Suprapubic skin (tissue), 3 donors: Measurements from ENCODE around the gene ST3GAL3.

Source experiments
- POLR2A ChIP-seq, 2 donors: fragments of 450-650 bp; IDR thresholded peaks; one replicate each; pipeline ENCODE4 v1.6.1; 2017; ENCODE audit warnings: antibody characterized with exemption in 2 of 2, mild to moderate bottlenecking in 2 of 2, moderate library complexity in 2 of 2
- TF ChIP-seq, protein P1 (sequence below), 2 donors: fragments of 200-600 bp in 1 of 2; fragments of 450-650 bp in 1 of 2; sonication (generic) in 1 of 2; IDR thresholded peaks; one replicate each; pipeline ENCODE4 v1.5.1; 2016 to 2019; ENCODE audit warnings: antibody characterized with exemption in 2 of 2, mild to moderate bottlenecking in 1 of 2, moderate library complexity in 1 of 2

DNA sequence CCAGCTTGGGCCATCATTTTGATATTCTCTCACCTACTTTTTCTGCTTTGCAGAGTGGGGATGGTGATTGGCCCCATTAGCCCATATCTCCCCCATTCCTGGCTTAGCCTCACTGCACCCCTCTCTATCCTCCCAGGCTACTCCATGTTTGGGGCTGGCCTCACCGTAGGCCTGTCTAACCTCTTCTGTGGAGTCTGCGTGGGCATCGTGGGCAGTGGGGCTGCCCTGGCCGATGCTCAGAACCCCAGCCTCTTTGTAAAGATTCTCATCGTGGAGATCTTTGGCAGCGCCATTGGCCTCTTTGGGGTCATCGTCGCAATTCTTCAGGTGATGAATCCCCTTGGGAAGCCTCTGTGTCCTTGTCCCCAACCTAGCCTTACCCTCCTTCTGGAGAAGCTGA is 269.6 kb downstream of the ST3GAL3 start:
- TF ChIP-seq, protein P1, sequence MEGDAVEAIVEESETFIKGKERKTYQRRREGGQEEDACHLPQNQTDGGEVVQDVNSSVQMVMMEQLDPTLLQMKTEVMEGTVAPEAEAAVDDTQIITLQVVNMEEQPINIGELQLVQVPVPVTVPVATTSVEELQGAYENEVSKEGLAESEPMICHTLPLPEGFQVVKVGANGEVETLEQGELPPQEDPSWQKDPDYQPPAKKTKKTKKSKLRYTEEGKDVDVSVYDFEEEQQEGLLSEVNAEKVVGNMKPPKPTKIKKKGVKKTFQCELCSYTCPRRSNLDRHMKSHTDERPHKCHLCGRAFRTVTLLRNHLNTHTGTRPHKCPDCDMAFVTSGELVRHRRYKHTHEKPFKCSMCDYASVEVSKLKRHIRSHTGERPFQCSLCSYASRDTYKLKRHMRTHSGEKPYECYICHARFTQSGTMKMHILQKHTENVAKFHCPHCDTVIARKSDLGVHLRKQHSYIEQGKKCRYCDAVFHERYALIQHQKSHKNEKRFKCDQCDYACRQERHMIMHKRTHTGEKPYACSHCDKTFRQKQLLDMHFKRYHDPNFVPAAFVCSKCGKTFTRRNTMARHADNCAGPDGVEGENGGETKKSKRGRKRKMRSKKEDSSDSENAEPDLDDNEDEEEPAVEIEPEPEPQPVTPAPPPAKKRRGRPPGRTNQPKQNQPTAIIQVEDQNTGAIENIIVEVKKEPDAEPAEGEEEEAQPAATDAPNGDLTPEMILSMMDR (IDR thresholded peaks at IDR 0.05): no peak
- no peak for TF ChIP-seq POLR2A (IDR thresholded peaks at IDR 0.05)
